Duodenal mucosa (tissue), 2 donors: ENCODE results near the gene BCAS4.
"Not testable (repeated sequence)": the region's sequence is repeated elsewhere in the genome, so short reads cannot be mapped to it uniquely, and the experiment has no call there.

Experiments used
- H3K27ac ChIP-seq: one replicate; pipeline ENCODE4 v1.7.0; 2013; ENCODE audit warnings: low read depth, low read length
- H3K27me3 ChIP-seq, 2 donors: one replicate each; pipeline ENCODE4 v1.7.0; 2013; ENCODE audit warnings: low read length in 2 of 2, control low read depth in 1 of 2; ENCODE audit not compliant: insufficient read depth in 2 of 2, control insufficient read depth in 1 of 2
- H3K36me3 ChIP-seq, 2 donors: one replicate each; pipeline ENCODE4 v1.7.0; 2013; ENCODE audit warnings: low read length in 2 of 2, control low read depth in 1 of 2; ENCODE audit not compliant: insufficient read depth in 2 of 2, control insufficient read depth in 1 of 2
- H3K4me1 ChIP-seq, 2 donors: one replicate each; pipeline ENCODE4 v1.7.0; 2013; ENCODE audit warnings: low read length in 2 of 2, control low read depth in 1 of 2; ENCODE audit not compliant: insufficient read depth in 2 of 2, control insufficient read depth in 1 of 2
- H3K4me3 ChIP-seq, 2 donors: one replicate each; pipeline ENCODE4 v1.7.0; 2013; ENCODE audit warnings: low read length in 2 of 2, low read depth in 1 of 2
- H3K9ac ChIP-seq, 2 donors: one replicate each; pipeline ENCODE4 v1.7.0; 2013; ENCODE audit warnings: low read length in 2 of 2, low read depth in 1 of 2
- H3K9me3 ChIP-seq, 2 donors: one replicate each; pipeline ENCODE4 v1.7.0; 2013; ENCODE audit warnings: low read length in 2 of 2, control low read depth in 1 of 2; ENCODE audit not compliant: control insufficient read depth in 1 of 2

BCAS4 gene

DNA sequence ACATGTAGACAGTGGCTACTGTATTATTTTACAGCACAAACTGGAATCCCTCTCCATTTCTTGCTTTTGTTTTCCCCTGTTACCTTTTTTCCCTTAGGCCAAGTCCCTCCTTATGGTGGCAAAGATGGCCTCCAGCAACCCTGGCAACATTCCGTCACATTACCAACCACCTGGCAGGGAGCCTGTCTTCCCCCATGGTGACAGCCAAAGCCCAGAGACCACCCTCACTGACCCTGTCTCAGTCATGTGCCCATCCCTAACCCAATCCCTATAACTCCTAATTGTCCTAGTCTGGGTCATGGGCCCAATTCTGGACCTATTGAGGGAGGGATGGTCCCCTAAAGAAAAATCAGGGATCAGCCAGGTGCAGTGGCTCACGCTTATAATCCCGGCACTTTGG, 35.9 kb upstream of the BCAS4 start:
- no peaks in the 10 kb centered on the region for H3K36me3 ChIP-seq
- H3K4me1 ChIP-seq: peaks cover 14 to 18% of the 10 kb centered on the region in 2 donors
- no peak overlapping the region for H3K9ac ChIP-seq
- H3K27ac ChIP-seq: no peak overlapping the region
- H3K4me3 ChIP-seq: no peak overlapping the region
- H3K27me3 ChIP-seq: no peaks in the 10 kb centered on the region
- H3K9me3 ChIP-seq: no peaks in the 10 kb centered on the region

DNA sequence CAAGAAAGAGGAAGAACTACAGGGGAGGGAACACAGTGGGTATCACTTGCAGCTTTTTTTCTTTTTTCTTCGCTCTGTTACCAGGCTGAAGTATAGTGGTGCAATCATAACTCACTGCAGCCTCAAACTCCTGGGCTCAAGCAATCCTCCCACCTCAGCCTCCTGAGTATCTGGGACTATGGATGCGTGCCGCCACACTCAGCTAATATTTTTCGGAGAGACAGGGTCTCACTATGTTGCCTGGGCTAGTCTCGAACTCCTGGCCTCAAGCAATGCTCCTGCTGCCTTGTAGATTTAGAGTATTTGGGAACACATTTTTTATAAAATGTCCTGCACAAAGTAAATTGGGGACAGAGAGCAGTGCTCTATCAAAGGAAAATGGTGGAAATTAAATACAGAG, 35.2 kb upstream of the BCAS4 start:
- Histone ChIP-seq H3K9me3 (no peaks in the 10 kb centered on the region), H3K27me3 (no peaks in the 10 kb centered on the region), H3K4me3 (no peak overlapping the region), H3K9ac (no peak overlapping the region), H3K4me1 (peaks cover 14 to 20% of the 10 kb centered on the region in 2 donors), H3K36me3 (no peaks in the 10 kb centered on the region), H3K27ac (no peak overlapping the region)

DNA sequence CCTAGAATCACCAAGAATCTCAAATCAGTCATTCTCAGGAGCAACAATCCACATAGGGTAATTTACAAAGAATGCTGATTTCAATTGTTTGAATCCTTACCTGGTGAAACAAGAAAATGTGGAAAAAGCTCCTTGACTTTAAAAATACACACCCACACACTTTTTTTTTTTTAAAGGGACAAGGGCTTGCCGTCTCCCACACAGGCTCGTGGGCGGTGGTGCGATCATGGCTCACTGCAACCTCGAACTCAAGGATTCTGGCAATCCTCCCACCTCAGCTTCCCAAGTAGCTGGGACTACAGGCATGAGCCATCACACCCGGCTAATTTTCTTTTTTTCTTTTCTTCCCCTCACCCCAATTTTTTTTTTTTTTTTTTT, 32.8 kb upstream of the BCAS4 start:
- Histone ChIP-seq H3K9ac (no peak overlapping the region), H3K4me3 (no peak overlapping the region), H3K36me3 (no peaks in the 10 kb centered on the region), H3K9me3 (no peaks in the 10 kb centered on the region), H3K27me3 (no peaks in the 10 kb centered on the region), H3K27ac (peak overlapping the region; percentile 30), H3K4me1 (peaks cover 14 to 20% of the 10 kb centered on the region in 2 donors)

DNA sequence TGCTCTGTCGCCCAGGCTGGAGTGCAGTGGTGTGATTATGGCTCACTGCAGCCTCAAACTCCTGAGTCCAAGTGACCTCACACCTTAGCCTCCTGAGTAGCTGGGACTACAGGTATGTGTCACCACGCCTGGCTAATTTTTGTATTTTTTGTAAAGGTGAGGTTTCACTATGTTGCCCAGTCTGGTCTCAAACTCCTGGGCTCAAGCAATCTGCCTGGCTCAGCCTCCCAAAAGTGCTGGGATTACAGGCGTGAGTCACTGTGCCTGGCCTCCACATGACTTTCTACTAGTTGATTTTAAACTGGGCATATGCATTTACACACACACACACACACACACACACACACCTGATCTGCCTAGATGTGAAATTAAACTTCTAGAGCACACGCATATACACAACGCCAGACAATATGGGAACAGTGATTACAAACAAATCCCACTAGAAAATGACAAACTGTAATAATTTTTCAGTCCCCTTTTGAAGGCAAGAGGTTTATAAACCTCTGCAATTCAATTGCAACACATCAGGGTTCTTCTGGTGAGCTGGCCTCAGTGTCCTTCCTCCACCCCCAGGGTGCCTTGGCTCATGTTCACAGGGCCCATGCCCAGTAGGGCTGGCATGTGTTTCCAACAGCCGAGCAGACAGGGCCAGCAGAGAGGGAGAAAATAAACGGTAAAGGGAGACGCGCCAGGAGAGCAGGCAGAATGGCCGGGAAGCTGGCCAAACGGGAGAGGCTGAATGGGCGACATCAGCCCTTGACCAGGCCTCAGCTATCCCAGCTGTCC, 32.2 kb upstream of the BCAS4 start:
- no peaks in the 10 kb centered on the region for H3K36me3 ChIP-seq
- H3K27ac ChIP-seq: no peak overlapping the region
- H3K27me3 ChIP-seq: no peaks in the 10 kb centered on the region
- no peaks in the 10 kb centered on the region for H3K9me3 ChIP-seq
- no peak overlapping the region for H3K4me3 ChIP-seq
- H3K4me1 ChIP-seq: peaks cover 14 to 20% of the 10 kb centered on the region in 2 donors
- H3K9ac ChIP-seq: no peak overlapping the region

DNA sequence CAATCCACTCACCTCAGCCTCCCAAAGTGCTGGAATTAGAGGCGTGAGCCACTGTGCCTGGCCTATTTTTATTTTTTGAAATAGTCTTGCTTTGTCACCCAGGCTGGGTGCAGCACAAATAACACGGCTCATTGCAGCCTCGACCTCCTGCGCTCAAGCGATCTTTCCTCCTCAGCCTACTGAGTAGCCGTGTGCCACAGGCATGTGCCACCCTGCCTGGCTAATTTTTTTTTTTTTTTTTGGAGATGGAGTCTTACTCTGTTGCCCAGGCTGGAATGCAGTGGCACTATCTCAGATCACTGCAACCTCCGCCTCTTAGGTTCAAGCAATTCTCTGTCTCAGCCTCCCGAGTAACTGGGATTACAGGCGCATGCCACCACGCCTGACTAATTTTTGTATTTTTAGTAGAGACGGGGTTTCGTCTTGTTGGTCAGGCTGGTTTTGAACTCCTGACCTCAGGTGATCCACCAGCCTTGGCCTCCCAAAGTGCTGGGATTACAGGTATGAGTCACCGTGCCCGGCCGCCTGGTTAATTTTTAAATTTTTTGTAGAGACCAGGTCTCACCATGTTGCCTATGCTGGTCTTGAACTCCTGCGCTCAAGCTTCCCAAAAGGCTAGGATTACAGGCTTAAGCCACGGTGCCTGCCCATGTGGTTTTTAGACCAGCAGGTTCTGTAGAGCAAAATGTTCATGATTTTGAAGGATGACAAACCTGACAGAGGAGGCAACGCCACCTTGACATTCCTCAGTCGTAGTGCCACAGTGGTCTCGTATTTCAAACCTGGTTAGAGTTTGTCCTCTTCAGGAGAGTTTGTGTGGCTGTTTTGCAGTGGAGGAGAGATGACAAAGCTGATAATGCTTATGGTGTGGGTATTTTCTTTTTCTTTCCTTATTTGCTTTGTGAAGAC, 31.1 kb upstream of the BCAS4 start:
- not testable (repeated sequence) for H3K4me3 ChIP-seq, H3K27me3 ChIP-seq, H3K9me3 ChIP-seq, H3K36me3 ChIP-seq, H3K27ac ChIP-seq, H3K9ac ChIP-seq
- peaks cover 14 to 20% of the 10 kb centered on the region in 2 donors for H3K4me1 ChIP-seq

DNA sequence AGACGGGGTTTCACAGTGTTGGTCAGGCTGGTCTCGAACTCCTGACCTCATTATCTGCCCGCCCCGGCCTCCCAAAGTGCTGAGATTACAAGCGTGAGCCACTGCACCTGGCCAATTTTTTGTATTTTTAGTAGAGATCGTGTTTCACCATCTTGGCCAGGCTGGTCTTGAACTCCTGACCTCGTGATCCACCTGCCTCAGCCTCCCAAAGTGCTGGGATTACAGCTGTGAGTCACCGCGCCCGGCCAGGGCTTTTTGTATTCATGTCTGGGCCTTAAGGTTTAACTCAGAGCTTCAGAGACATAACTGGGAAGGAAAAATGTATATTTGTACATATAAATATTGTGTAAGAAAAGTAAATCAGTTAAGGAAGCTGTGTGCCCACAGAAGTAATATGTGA, 29.6 kb upstream of the BCAS4 start:
- H3K9ac ChIP-seq, H3K4me3 ChIP-seq, H3K36me3 ChIP-seq, H3K9me3 ChIP-seq, H3K27me3 ChIP-seq, H3K27ac ChIP-seq: not testable (repeated sequence)
- H3K4me1 ChIP-seq: peaks cover 14 to 20% of the 10 kb centered on the region in 2 donors

DNA sequence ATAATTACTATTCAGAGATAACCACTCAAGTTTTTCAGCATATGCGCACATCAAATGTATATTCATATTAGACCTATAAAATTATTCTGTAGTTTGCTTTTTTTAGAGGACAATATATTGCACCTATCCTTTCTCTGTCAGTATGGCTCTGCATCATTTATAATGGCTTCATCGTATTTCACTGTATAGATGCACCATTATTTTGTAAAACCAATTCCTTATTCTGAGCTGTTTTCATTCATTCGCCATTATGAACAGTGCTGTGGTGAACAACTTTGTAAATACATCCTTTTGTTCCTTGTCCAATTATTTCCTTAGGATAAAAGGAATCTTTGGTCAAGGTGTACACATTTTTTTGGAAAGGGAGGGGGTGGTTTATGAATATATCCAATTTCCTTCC, 29.2 kb upstream of the BCAS4 start:
- H3K27ac ChIP-seq: no peak overlapping the region
- no peaks in the 10 kb centered on the region for H3K9me3 ChIP-seq
- H3K27me3 ChIP-seq: no peaks in the 10 kb centered on the region
- H3K4me1 ChIP-seq: peaks cover 14 to 20% of the 10 kb centered on the region in 2 donors
- no peak overlapping the region for H3K9ac ChIP-seq
- H3K36me3 ChIP-seq: no peaks in the 10 kb centered on the region
- H3K4me3 ChIP-seq: no peak overlapping the region

DNA sequence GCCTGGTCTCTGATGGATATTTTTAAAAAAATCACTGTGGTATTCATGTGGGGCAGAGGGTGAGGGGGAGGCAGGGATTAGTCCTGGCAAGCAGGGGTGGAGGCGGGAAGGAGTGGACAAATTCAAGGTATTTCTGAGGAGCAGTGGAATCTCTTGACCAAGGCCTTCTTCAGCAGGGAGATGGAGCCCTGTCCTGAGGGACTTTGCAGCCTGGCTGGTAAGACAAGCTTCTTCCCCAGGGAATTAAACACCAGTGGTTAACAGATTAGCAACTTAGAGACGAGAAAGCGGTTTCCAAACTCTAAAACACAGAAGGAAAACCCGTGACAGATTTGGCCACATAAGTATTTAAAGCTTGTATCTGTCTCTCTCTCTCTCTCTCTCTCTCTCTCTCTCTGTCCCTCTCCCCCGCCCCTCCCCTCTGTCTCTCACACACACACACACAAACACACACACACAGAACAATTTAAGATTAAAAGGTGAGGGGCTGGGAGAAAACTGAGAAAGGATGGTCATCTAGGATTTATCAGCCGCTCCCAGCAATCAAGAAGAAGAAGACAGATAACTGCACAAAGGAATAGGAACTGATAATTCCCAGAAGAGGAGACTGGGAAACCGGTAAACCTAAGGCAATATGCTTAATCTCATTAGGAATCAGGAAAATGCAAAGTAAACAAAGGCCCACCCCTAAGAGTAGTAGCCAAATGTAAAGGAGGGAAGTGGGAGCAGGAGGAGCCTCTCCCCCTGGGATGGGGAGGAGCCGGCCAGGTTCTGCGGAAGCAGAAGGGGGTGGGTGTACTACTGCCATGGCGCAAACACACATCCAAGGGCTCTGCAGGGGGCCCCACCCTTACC, 27.7 kb upstream of the BCAS4 start:
- not testable (repeated sequence) for H3K27me3 ChIP-seq, H3K4me3 ChIP-seq, H3K9me3 ChIP-seq, H3K4me1 ChIP-seq, H3K36me3 ChIP-seq, H3K27ac ChIP-seq, H3K9ac ChIP-seq

DNA sequence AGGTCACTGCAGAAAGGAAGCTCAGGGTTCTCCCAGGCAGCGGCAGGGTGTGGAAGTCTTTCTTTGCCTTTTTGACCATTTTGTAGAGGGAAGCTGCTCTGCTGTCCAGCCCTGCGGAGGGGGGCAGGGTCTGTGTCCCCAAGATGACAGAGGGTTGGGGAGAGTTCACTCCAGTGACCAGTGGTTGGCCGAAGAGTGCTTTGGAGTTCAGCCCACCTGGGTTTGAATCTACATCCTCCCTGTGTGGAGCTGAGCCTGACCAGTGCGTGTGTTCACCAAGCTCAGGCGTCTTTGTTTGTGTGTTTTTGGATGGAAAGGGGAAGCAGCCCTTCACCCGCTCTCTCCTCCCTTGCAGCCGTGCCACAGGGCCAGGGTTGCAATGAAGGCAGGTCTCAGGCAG, 25.9 kb upstream of the BCAS4 start:
- not testable (repeated sequence) for H3K9me3 ChIP-seq

More for the DNA sequence above, 25.9 kb upstream of the BCAS4 start:
- H3K4me1 ChIP-seq, H3K27ac ChIP-seq, H3K9ac ChIP-seq, H3K36me3 ChIP-seq, H3K27me3 ChIP-seq, H3K4me3 ChIP-seq: not testable (repeated sequence)
